B cell (primary cell): ENCODE results near the gene ZNF784. TPM values are rescaled to one million over a fixed set of nuclear protein-coding genes. Genes with fewer than 3 reads are reported as not detected.
A peak's percentile ranks its signal among the peaks of the same experiment; 100 is the strongest.

Experiments used
- ATAC-seq: fragments of 200-7000 bp; cut with Tn5 transposase; one replicate; pipeline ENCODE4 v1.10.0; 2021; ENCODE audit warnings: low read depth, mild to moderate bottlenecking, moderate number of reproducible peaks, moderate library complexity
- CTCF ChIA-PET: fragments of 350-600 bp; sonication (Branson Sonifier 250); formaldehyde crosslinking; loops from one replicate; lab custom pipeline; 2021; ENCODE audit warnings: antibody characterized with exemption, inconsistent platforms; lab: Charles Lee
- POLR2A ChIA-PET: fragments of 350-600 bp; sonication (Branson Sonifier 250); formaldehyde crosslinking; loops from one replicate; lab custom pipeline; 2021; ENCODE audit warnings: antibody characterized with exemption; lab: Charles Lee
- DNase-seq: peaks from one replicate; pipeline ENCODE4 v3.0.0; 2013
- H2AFZ ChIP-seq: 2 replicates; pipeline ENCODE4 v1.6.1; 2012; ENCODE audit warnings: mild to moderate bottlenecking, low read depth, low read length; ENCODE audit not compliant: insufficient read depth, poor library complexity, severe bottlenecking
- H3K27ac ChIP-seq, 2 donors: 1 replicate in 1 of 2; 2 replicates in 1 of 2; pipeline ENCODE4 v1.5.1; 2012 to 2013; ENCODE audit warnings: low read length in 2 of 2, mild to moderate bottlenecking in 2 of 2, moderate library complexity in 1 of 2
- H3K27me3 ChIP-seq, 4 experiments: fragments of 200-600 bp in 1 of 4; sonication (generic) in 1 of 4; replicated peaks in 1 of 4; 1 replicate in 2 of 4; 2 replicates in 2 of 4; pipeline versions ENCODE4 v1.6.1 to v1.7.0; 2013 to 2016; ENCODE audit warnings: low read length in 3 of 4, mild to moderate bottlenecking in 2 of 4, mixed read lengths in 1 of 4, moderate library complexity in 1 of 4; ENCODE audit not compliant: insufficient read depth in 4 of 4, control insufficient read depth in 3 of 4; ENCODE audit errors: control extremely low read depth in 1 of 4
- H3K36me3 ChIP-seq, 2 experiments: replicated peaks in 1 of 2; 1 replicate in 1 of 2; 2 replicates in 1 of 2; pipeline versions ENCODE4 v1.6.1 to v1.7.1; 2013; ENCODE audit warnings: low read length in 1 of 2; ENCODE audit not compliant: insufficient read depth in 2 of 2, control insufficient read depth in 1 of 2; ENCODE audit errors: control extremely low read depth in 1 of 2, extremely low read depth in 1 of 2
- H3K4me1 ChIP-seq, 2 donors: fragments of 200-600 bp in 1 of 2; sonication (generic) in 1 of 2; 1 replicate in 1 of 2; 2 replicates in 1 of 2; pipeline versions ENCODE4 v1.5.1 to v1.6.1; 2013 to 2017; ENCODE audit warnings: low read length in 2 of 2; ENCODE audit not compliant: control insufficient read depth in 2 of 2, insufficient read depth in 2 of 2
- H3K4me2 ChIP-seq: replicated peaks from 2 replicates; pipeline ENCODE3; 2012; ENCODE audit warnings: mild to moderate bottlenecking, low read depth, low read length; ENCODE audit not compliant: poor library complexity, severe bottlenecking
- H3K4me3 ChIP-seq, 5 experiments: fragments of 200-600 bp in 1 of 5; sonication (generic) in 1 of 5; 1 replicate in 3 of 5; 2 replicates in 2 of 5; pipeline versions ENCODE4 v1.5.1 to v1.7.0; 2011 to 2016; ENCODE audit warnings: low read length in 4 of 5, mild to moderate bottlenecking in 4 of 5, low read depth in 2 of 5, control low read depth in 1 of 5, moderate library complexity in 1 of 5; ENCODE audit not compliant: insufficient read depth in 1 of 5; ENCODE audit errors: control extremely low read depth in 1 of 5, extremely low read depth in 1 of 5
- H3K79me2 ChIP-seq: fragments of 200-600 bp; sonication (generic); one replicate; pipeline ENCODE4 v1.6.0; 2016; ENCODE audit warnings: low read length; ENCODE audit not compliant: control insufficient read depth, insufficient read depth
- H3K9ac ChIP-seq: fragments of 200-600 bp; sonication (generic); 2 replicates; pipeline ENCODE4 v1.6.1; 2017; ENCODE audit warnings: mild to moderate bottlenecking, low read length, moderate library complexity
- H3K9me3 ChIP-seq, 3 donors: one replicate each; pipeline versions ENCODE4 v1.6.1 to v1.7.1; 2013; ENCODE audit warnings: low read length in 2 of 3; ENCODE audit not compliant: control insufficient read depth in 2 of 3, insufficient read depth in 1 of 3; ENCODE audit errors: control extremely low read depth in 1 of 3
- H4K20me1 ChIP-seq: 2 replicates; pipeline ENCODE4 v1.6.0; 2012; ENCODE audit warnings: mild to moderate bottlenecking, low read length; ENCODE audit not compliant: insufficient read depth, control insufficient read depth, poor library complexity, severe bottlenecking
- H3K27ac Mint-ChIP-seq: one replicate; pipeline ENCODE4 v1.8.0; 2021; ENCODE audit warnings: mixed read lengths
- H3K27me3 Mint-ChIP-seq: one replicate; pipeline ENCODE4 v1.8.0; 2021; ENCODE audit warnings: mixed read lengths
- H3K4me1 Mint-ChIP-seq: one replicate; pipeline ENCODE4 v1.8.0; 2021; ENCODE audit warnings: mixed read lengths
- H3K4me3 Mint-ChIP-seq: one replicate; pipeline ENCODE4 v1.8.0; 2021; ENCODE audit warnings: mixed read lengths
- H3K9me3 Mint-ChIP-seq: one replicate; pipeline ENCODE4 v1.8.0; 2022; ENCODE audit warnings: mixed read lengths; ENCODE audit not compliant: insufficient read depth
- CTCF ChIP-seq: fragments of 200-600 bp; IDR thresholded peaks from one replicate; pipeline ENCODE4 v1.8.0; 2022; ENCODE audit warnings: antibody characterized with exemption, mild to moderate bottlenecking
- EZH2 ChIP-seq: IDR thresholded peaks from 2 replicates; pipeline ENCODE4 v1.6.1; 2012; ENCODE audit warnings: borderline replicate concordance, low read depth, mild to moderate bottlenecking, moderate library complexity, low read length; ENCODE audit not compliant: insufficient read depth, poor library complexity, severe bottlenecking
- WGBS: methylation state at CpG from one replicate; pipeline ENCODE4 v1.1.5; 2013; ENCODE audit warnings: missing lambda C conversion rate; ENCODE audit not compliant: insufficient coverage; 5-methylcytosine and 5-hydroxymethylcytosine counted together
- intact Hi-C: fragments of 100-400 bp; cut with micrococcal nuclease; formaldehyde crosslinking; loops from one replicate; pipeline ENCODE4 v1.10.0; 2022
- polyA plus RNA-seq: library from polyadenylated mRNA; depleted of rRNA; stranded (reverse); fragments of >200 nt; gene quantifications from 2 replicates; pipeline ENCODE4 v1.2.3, GENCODE V29; 2012
- total RNA-seq, 2 donors: library from RNA; stranded (reverse); fragments of 120-200 nt in 1 of 2; gene quantifications; 1 replicate in 1 of 2; 2 replicates in 1 of 2; pipeline versions ENCODE4 v1.2.3 to v1.2.4, GENCODE V29; 2013 to 2022

Gene ZNF784
- total and polyA plus RNA-seq, 2 donors (not counting 1 experiment from before 2014, with no cell fraction given) = 9.2 to 9.7 TPM

GRCh38 chr19:55652311-55653128 is 28.2 kb upstream of the ZNF784 start:
- POLR2A ChIA-PET = interaction anchor here (0.7 to 1.6 kb wide), 6 partner anchors 9 to 489 kb away, joined by 4 to 10 read pairs (median 6); partner anchors contain the start of genes ZNF444 and ZNF581
- H3K4me1 Mint-ChIP-seq = peaks cover 51% of the 10 kb centered on the region
- H3K27ac Mint-ChIP-seq = peak overlapping the region; percentile 80
- Histone ChIP-seq H3K4me2 (peak overlapping the region; percentile 87), H3K4me3 (no peak overlapping the region), H3K27me3 (no peaks in the 10 kb centered on the region), H2AFZ (no peak overlapping the region), H3K79me2 (peaks cover 39% of the 10 kb centered on the region), H3K27ac (no peak overlapping the region), H3K9me3 (no peaks in the 10 kb centered on the region), H3K4me1 (peaks cover 32 to 46% of the 10 kb centered on the region in 2 donors), H3K36me3 (peaks cover 0 to 31% of the 10 kb centered on the region in 2 experiments), H4K20me1 (peaks cover 22% of the 10 kb centered on the region), H3K9ac (no peak overlapping the region)
- peak overlapping the region; percentile 34 for H3K4me3 Mint-ChIP-seq
- TF ChIP-seq EZH2 = no peak
- TF ChIP-seq CTCF = no peak
- DNase-seq (peak; percentile 46), ATAC-seq (no peak)
- no peaks in the 10 kb centered on the region for H3K27me3 Mint-ChIP-seq
- CTCF ChIA-PET = interaction anchor here (0.6 to 3.9 kb wide), 7 partner anchors 13 to 179 kb away, joined by 3 to 87 read pairs (median 5); partner anchors contain the start of gene ZNF580
- H3K9me3 Mint-ChIP-seq = no peaks in the 10 kb centered on the region
- WGBS = 93% methylated on average over 64 of the region's 71 CpGs
- intact Hi-C loops = loop anchor here (1.0 kb wide), 1 partner anchor 20 kb away; no protein-coding TSS in a partner anchor

- Histone ChIP-seq H3K4me3 (no peak overlapping the region), H3K36me3 (peaks cover 0 to 25% of the 10 kb centered on the region in 2 experiments), H3K9ac (no peak overlapping the region), H4K20me1 (peaks cover 9% of the 10 kb centered on the region), H3K27me3 (no peaks in the 10 kb centered on the region), H3K4me2 (no peak overlapping the region), H2AFZ (no peak overlapping the region), H3K4me1 (peaks cover 27 to 45% of the 10 kb centered on the region in 2 donors), H3K79me2 (peaks cover 32% of the 10 kb centered on the region), H3K9me3 (no peaks in the 10 kb centered on the region), H3K27ac (no peak overlapping the region)
- ATAC-seq = no peak
- POLR2A ChIA-PET = no interaction called here
- Mint-ChIP-seq H3K4me1 (peaks cover 45% of the 10 kb centered on the region), H3K27me3 (no peaks in the 10 kb centered on the region), H3K9me3 (no peaks in the 10 kb centered on the region), H3K4me3 (peak overlapping the region; percentile 30), H3K27ac (peak overlapping the region; percentile 54)
- no peak for TF ChIP-seq EZH2
- no peak for TF ChIP-seq CTCF
- CTCF ChIA-PET = no interaction called here
- intact Hi-C loops = no loop called here
- DNase-seq = no peak
- 93% methylated on average over 14 of the region's 18 CpGs for WGBS
Observed at GRCh38 chr19:55651236-55651635, 26.9 kb upstream of the ZNF784 start.
